DLD1 (cell line): Measurements from ENCODE around the gene LLGL2.

Experiments
- in situ Hi-C: cut with HindIII; loops from 2 replicates; pipeline ENCODE4 v1.10.0; 2017; ENCODE audit warnings: low sequenced_read_pairs

The LLGL2 gene

DNA sequence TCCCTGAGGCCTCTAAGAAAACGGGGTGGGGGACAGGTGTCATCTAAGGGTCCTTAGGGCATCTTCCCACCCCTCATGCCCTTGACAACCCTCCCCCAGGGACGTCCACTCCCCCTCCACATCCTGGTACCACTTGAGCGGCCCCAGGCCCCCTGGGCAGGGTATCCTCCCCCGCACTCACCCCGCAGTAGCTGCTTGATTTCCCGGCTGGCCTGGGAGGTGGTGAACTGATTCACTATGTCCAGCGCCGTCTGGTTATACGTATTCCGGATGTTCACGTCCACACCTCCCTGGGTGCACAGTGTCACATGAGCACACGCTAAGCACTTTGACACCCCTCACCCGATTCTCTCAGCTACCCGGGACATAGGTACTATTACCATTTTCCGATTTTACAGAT is 19.9 kb upstream of the LLGL2 start:
- in situ Hi-C loops = no loop called here

DNA sequence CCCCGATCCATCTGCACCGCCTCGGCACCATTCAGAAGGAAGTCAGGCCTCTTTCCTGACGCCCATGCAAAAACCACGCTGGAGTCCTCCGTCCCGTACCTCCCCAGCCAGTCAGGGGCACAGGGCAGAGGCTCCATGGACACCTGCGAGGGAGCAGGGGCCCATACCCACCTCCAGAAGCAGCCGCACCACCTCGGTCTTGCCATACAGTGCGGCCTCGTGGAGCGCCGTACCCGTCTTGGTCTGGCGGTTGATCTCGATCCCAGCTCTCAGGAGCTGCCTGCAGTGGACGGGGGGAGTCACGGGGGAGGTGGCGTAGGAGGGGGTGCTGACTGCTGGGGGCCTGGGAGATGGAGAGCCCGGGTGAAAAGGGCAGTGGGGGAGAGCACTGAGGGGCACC is 19.4 kb upstream of the LLGL2 start:
- in situ Hi-C loops = no loop called here

DNA sequence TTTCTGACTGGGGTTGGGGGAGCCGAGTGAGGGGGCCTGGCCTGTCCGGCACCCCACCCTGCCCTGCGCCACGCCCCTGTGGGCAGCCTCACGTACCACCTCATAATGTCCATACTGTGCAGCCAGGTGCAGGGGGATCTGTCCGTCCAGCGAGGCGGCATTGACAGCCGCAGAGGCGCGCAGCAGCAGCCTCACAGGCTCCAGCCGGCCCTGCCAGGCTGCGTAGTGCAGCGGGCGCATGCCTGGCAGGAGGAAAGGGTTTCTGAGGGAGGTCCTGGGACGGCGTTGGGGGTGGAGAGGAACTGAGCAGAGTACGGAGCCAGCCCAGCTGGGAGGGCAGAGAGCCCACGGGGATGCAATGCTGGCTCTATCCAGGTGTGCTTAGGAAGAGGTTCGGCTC is 18.6 kb upstream of the LLGL2 start:
- in situ Hi-C loops = no loop called here

DNA sequence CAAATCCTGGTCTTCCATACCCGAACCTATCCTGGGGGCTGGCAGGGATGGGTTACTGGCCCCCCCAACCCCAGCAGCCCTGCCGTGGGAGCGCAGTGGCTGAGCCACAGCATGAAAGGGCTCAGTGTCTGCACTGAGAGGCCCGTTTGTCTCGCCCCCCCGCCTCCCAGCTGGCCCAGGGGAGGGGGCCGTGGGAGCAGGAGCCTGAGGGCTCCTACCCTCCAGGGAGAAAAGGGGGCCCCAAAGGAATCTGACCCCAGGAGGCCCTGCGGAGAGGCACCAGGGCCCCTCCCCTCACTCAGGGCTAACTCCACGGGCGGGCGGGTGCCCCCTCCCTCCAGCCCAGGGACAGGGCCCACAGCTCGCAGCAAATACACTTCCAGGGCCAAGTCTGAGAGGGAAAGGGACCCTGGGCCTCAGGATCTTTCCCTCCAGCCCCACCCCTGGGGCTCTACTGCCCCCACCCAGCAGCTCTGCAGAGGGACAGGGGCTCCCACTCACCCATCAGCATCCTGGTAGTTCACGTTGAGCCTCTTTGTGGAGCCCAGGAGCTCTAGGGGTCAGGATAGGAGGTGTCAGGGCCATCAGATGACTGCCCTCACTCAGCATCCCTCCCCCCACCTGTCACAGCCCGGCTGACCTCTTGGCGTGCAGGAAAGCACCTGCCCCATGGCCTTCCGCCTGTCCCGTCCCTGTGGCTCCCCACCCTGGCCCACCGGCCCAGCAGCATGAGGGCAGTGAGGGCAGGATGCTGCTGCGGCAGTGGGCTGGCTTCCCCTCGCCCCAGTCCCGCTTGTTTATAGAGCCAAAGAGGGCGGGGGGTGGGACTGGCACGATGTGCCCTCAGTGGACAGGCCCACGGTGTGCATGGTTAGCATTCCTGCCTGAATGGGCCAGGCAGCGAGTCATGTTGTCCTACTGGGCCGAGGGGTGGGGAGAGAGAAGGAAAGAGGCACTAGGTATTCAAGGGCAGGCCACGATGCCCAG is 17.5 kb upstream of the LLGL2 start:
- in situ Hi-C loops = no loop called here

DNA sequence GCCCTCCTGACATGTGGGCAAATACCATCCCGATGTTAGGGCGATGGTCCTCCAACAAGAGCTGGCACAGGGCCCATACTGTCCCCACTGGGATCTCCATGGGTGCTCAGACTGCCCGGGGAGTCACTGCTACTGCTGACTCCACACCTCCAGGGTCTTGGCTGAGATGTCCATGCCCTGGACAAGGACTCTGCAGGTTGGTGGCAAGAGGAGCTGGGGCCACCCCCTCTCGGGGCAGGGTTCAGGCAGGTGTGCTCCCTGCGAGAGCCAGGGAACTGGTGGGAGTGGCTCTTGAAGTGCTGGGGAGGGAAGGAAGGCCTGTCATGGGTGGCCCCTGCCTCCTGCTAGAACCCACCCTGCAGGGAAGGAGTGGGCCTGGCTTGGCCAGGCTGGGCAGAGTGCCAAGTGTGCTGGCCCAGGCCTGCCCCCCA is 16.6 kb upstream of the LLGL2 start:
- in situ Hi-C loops = no loop called here

DNA sequence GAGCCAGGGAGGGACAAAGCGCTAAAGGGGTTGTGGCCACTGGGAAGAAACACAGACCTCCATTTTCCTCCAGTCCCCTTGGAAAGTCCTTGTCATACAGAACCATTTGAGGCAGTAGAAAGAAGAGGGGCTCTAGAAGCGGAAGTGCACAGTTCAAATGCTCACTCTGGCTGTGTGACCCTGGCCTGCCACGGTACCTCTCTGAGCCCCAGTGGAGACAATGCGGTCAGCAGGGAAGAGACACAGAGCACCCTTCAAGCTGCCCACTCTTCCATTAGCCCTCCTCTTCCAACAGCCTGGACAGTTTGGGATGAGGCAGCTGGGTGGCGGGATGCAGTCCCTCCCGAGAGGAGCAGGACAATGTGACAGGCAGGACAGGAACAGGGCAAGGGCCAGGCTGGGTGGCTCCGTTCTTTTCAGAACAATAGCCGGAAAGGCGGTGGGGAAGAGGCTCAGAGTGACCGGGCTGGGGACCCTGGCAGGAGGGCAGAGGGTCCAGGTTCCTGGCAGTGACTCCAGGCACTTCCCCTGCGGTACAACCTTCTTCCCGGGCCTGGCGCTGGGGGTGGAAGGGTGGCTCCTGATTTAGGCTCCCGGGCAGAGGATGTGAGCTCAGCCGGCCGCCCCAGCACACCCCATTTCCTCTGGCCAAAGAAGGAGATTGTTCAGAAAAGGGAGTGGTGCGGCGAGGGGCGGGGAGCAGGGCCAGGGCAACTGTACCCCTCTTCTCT is 15.8 kb upstream of the LLGL2 start:
- in situ Hi-C loops = no loop called here

DNA sequence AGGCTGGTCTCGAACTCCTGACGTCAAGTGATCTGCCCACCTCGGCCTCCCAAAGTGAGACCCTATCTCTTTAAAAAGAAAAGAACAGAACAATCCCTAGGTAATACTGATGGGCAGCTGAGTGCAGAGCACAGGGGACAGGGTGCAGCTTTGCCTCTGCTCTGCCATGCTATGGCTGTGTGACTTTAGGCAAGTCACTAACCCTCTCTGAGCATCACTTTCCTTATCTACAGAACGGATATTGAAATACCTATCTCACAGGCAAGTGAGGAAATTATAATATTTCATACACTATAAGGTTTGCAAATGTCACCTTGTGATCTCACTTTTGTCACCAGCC is 14.3 kb upstream of the LLGL2 start:
- in situ Hi-C loops = no loop called here

DNA sequence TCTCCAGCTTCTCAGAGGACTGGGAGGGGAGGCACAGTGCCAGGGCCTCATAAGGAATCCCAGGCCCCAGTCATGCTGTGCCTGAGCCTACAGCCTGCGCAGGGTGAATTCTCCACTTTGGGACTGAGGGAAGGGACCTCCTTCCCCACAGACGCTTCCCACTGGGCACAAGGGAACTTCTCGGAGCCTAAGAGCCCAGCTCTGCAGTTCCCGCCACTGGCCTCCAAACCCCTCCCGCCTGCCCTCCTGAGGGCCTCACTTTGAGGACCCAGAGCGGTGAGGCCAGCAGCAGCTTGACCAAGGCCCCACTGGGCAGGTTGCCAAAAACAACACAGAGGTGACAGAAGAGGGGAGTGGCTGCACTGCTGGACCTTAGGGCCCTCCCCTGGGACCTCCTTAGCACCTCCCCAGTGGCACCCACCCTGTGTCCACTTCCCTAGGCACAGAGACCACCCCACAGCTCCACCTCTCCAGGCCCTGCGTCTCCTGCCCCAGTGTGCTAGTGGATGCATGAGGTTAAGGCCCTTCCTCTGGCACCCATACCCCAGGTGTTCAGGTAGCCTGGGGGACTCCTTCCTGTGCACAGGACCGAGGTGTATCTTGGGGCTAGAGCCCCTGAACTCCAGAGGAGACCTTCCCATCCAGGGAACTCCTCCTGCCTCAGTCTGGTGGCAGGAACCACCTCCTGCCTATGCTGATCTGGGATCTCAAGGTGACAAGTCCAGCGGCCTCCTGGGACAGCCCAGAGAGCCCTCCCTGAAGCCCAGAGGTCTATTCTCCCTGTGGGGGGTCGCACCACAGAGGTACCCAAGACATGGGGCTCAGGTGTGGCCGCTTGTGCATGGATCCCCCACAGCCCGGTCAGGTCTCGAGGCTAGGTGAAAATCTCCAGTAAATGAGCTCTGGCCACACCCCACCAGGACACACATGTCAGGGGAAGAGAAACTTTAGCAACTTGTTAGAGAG is 13.6 kb upstream of the LLGL2 start:
- in situ Hi-C loops = no loop called here

DNA sequence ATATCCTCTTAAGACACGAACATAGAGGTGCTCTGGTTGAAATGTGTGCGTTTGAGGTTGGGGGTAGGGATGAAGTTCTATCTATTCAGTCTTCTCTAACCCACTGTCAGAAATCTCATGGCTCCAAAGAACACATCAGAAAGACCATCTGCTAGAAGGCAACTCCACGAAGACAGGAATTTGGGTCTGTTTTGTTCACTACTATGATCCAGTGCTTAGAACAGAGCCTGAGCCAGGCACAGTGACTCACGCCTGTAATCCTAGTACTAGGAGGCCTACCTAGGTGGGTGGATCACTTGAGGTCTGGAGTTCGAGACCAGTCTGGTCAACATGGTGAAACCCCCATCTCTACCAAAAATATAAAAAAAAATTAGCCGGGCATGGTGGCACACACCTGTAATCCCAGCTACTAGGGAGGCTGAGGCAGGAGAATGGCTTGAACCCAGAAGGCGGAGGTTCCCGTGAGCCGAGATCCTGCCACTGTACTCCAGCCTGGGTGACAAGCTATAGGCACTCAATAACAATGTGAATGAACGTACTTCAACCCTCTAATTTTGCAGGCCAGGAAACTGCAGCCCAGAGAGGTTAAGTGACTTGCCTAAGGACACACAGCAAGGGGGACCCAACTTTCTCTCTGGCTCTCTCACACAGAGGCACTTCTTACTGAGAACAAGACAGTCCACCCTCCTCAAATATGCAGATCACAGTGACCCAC is 12.4 kb upstream of the LLGL2 start:
- in situ Hi-C loops = no loop called here

DNA sequence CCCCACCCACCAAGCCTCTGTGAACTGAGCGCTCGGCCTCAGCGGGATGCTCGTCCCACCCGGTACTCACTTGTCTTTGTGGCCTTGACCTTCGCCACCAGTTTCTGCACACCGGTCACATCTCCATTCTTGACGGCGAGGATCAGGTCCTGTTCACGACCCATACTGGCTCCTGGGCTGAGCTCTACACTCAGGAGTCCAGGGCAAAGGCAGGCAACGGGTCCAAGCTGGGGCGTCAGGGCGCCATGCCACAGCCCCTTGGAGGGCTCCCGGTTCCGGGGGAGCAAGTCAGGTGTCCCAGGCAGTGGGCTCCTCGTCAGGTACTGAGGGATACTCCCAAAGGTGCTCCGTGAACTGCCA is 11.9 kb upstream of the LLGL2 start:
- in situ Hi-C loops = no loop called here

DNA sequence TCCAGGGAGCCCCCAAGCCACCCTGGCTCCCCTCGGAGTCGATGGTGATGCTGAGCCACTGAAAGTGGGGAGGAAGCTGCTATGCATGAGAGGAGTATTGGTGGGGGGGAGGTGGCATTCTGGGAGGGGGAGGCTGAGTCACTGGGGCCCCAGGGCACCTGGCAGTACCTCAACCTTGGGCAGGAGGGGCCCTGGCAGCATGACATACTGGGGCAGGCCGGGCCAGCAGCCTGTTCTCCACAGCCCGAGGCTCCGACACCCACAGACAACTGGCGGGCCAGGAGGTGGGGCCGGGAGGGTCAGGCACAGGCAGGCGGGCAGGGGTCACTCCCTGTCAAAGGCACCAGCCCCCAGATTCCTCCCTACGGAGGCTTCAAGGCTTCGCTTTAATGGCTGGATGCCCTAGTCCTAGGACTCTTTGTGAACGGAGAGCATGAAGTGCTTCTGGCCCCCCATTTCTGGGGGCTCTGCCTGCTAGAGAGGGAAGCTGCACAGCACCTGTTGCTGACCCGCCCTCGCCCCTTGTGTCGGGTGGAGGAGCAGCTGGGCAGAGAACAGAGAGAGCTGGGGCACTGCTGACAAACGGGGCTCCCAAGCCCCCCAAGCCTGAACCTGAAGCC is 11.1 kb upstream of the LLGL2 start:
- in situ Hi-C loops = no loop called here

DNA sequence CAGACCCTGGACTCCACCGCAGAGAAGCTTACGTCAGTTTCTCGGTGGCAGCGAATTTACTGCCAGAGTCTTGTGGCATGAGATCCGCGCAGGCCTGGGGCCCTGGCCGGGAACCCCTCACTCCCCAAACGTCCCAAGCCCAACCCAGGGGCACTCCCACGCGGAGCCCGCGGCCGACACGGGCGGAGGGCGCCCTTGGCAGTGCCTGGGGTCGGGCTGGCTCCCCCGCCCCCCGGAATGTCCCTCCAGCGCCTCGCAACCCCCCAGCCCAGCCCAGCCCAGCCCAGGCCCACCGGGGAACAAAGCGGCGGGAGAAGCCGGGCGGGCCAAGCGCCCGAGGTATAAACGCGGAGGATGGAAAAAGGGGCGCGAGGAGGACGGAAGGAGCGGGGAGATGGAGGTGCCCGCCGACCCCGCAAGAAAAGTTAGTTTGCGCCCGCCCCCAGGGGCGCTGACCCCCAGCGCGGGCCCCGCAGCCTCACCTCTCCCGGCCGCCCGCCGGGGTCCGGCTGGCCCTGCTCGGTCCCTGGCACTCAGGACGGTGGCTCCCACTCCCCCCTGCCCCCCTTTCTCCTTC is 10.5 kb upstream of the LLGL2 start:
- in situ Hi-C loops = no loop called here

DNA sequence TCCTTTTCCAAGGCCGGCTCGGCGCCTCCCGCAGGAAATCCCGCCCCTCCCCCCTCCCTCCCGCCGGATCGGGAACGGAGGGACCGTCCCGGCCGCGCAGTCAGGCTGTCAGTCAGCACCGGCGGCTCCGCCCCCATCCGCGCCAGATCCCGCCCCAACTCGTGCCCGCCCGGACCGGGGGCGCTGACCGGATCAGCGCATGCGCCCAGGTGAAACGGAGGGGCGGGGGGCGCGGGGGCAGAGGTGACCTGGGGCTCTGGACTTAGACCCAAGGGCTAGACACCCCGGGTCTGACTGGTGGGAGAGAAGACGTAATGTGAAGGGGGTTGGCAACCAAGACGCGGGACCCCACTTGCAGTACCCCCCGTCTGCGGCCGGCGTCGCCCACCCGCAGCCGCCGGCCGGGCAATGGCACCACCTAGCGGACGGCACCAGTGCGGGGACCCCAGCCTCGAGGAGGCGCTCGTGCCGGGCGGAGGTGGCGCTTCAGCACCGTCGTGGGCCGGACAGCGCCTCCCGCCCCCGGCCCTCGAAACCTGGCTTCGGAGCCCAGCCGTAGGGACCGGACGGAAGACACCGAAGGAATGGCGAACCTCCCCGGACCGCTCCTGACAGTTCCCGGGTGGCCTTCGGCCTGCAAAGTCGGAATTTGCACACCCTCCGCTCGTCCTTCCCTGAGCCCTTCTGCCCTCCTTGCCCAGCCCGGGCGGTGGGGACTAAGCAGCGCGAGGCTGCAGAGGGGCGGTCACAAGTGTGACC is 9.8 kb upstream of the LLGL2 start, which contains the start of gene CASKIN2:
Gene CASKIN2, minus strand, starts transcription at position 42 of the 759 bp plus-strand sequence. CDS start 1,733 bp downstream, outside the sequence.
- in situ Hi-C loops = no loop called here

DNA sequence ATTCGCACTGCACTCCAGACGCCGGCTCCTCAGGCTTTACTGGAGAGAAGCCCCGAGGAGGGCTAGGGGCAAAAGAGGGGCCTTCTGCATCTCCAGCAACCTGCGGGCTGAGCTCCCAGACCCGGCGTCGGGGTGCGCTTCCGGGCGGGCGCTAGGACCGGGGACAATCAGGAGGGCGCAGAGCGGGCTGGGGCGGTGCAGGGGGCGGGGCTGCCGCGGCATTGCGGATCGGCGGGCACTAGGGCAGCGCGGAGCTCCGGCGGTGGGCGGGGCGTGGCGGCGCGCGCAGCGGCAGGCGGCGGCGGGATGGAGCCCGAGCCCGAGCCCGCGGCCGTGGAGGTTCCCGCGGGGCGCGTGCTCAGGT is 9.3 kb upstream of the LLGL2 start, which contains the start of gene TSEN54:
Gene TSEN54, plus strand, starts transcription at position 274 of the 364 bp plus-strand sequence. Its CDS starts 33 bp downstream, at position 307.
- in situ Hi-C loops = no loop called here

DNA sequence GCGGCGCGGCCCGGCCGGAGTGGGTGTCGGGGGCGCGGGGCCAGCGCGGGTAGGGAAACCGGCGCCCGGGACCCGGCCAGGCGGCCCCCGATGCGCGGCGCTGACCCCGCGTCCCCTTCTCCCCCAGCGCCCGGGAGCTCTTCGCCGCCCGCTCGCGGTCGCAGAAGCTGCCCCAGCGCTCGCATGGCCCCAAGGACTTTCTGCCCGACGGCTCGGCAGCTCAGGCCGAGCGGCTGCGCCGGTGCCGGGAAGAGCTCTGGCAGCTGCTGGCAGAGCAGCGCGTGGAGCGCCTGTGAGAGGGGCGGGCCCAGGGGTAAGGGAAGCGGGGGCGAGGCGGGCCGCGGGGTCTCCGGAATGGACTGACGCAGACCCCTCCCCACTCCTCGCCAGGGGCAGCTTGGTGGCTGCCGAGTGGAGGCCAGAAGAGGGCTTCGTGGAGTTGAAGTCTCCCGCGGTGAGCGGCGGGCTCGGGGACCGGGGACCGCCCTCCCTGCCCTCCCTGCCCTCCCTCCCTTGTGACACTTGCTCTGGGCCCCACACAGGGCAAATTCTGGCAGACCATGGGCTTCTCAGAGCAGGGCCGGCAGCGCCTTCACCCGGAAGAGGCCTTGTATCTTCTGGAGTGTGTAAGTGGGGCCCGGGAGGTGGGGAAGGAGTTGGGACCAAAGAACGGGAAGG is 8.7 kb upstream of the LLGL2 start:
- in situ Hi-C loops = no loop called here

DNA sequence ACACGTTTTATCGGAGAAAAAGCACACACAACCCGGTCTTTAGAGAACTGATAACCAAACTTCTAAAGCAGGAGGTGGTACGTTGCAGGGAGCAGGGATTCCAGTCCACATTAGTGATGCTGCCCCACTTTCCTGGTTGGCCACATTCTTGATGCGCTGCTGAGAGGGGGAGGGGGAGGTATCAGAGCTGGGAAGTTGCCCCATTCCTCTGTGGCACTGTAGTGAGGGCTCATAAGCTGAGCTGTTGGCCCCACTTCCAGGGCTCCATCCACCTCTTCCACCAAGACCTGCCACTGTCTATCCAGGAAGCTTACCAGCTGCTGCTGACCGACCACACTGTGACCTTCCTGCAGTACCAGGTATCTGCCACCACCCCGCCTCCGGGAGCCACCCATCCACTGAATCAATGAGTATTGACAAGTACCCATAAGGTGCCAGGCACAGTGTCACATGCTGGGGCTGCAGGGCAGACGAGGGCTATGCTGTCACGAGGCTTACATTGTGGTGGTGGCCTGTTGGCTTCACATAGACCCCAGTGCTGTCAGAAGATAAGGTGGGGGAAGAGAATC is 8.1 kb upstream of the LLGL2 start:
- in situ Hi-C loops = no loop called here

DNA sequence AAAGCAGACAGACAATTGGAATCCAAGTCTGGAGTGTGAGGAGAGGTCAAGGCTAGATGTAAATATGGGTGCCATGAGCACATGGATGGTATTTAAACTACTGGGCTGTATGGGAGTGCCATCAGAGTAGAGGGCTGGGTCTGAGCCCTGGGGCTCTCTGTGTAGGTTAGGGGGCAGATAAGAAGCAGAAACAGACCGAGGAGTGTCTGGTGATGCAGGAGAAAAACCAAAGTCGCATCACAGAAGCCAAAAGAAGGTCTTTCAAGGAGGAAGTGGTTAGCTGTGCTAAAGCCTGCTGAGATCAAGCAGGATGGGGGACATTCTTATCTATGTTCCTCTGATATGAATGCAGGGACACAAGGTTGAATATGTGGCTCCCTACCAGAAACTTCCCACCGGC is 7.3 kb upstream of the LLGL2 start:
- in situ Hi-C loops = no loop called here

DNA sequence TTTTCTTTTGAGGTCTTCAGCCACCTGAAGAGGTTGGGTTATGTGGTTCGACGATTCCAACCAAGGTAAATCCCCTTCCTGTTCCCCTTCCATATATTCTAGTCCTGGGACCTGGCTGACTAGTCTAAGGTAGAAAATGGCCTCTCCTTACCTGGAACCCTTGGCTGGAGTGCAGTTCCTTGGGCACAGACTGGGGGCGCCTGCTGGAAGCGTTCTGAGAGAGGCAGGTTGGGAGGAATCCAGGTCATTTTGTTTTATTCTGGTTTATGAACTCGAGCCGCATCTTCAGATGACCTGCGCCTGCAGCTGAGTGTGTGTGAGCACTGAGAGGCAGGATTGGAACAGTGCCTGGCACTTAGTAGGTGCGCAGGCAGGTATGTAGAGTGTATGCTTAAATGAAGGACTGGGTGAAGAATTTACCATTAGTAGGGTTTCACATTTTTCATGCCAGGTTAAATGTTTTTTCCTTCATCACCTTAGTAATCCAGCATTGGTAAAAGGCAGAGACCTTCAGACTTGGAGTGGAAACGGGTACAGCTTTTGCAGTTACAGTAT is 6.4 kb upstream of the LLGL2 start:
- in situ Hi-C loops = no loop called here
